HepG2 (cell line): ENCODE results near the gene PNPLA1. TPM values are rescaled to one million over a fixed set of nuclear protein-coding genes. Genes with fewer than 3 reads are reported as not detected.

Experiments
- ATAC-seq: fragments of 200-7000 bp; cut with Tn5 transposase; 3 replicates; pipeline ENCODE4 v1.9.1; 2020; ENCODE audit warnings: mild to moderate bottlenecking, moderate library complexity
- BruUV-seq: library from RNA; stranded (reverse); fragments of 400-500 nt; replicated peaks from 2 replicates; lab custom pipeline; 2021; lab: Mats Ljungman, UMichigan
- CTCF ChIA-PET: fragments of 300-600 bp; formaldehyde crosslinking; extraction: SDS; loops from one replicate; lab custom pipeline; 2021; ENCODE audit warnings: low total read pairs, inconsistent platforms, low intra/inter-chr PET ratio; lab: Yijun Ruan, JAX
- POLR2A ChIA-PET: fragments of 350-600 bp; sonication (Branson Sonifier 250); formaldehyde crosslinking; loops from one replicate; lab custom pipeline; 2020; ENCODE audit warnings: antibody characterized with exemption, inconsistent platforms; lab: Yijun Ruan, JAX
- DNase-seq: peaks from one replicate; pipeline ENCODE4 v3.0.0-alpha.2; 2015; ENCODE audit warnings: low spot score
- FAIRE-seq: peaks from 3 replicates; lab custom pipeline; 2011; peaks lifted over from hg19 to GRCh38; lab: Jason Lieb, UNC
- H2AFZ ChIP-seq: one replicate; pipeline ENCODE4 v1.6.1; 2011; ENCODE audit warnings: low read length, inconsistent platforms
- H3K27ac ChIP-seq: fragments of 300-600 bp; 3 replicates; pipeline ENCODE4 v1.8.0; 2011; ENCODE audit warnings: mixed run types, mild to moderate bottlenecking, mixed read lengths, low read length, inconsistent platforms; ENCODE audit not compliant: insufficient read depth; ENCODE audit errors: extremely low read length
- H3K27me3 ChIP-seq, 2 experiments: fragments of 200-600 bp in 1 of 2; 2 replicates in 1 of 2; 3 replicates in 1 of 2; pipeline versions ENCODE4 v1.6.0 to v1.8.0; 2011; ENCODE audit warnings: low read length in 2 of 2, mild to moderate bottlenecking in 2 of 2, moderate library complexity in 2 of 2, inconsistent platforms in 1 of 2; ENCODE audit not compliant: insufficient read depth in 2 of 2, control insufficient read depth in 1 of 2
- H3K36me3 ChIP-seq, 2 experiments: fragments of 200-600 bp in 1 of 2; replicated peaks in 1 of 2; 2 replicates in 1 of 2; 3 replicates in 1 of 2; pipeline versions ENCODE4 v1.5.1 to v1.8.0; 2011; ENCODE audit warnings: low read length in 2 of 2, inconsistent platforms in 1 of 2; ENCODE audit not compliant: insufficient read depth in 2 of 2, control insufficient read depth in 1 of 2
- H3K4me1 ChIP-seq: 2 replicates; pipeline ENCODE4 v1.5.1; 2012; ENCODE audit warnings: low read length, inconsistent platforms; ENCODE audit not compliant: insufficient read depth
- H3K4me2 ChIP-seq: 2 replicates; pipeline ENCODE4 v1.6.0; 2011; ENCODE audit warnings: low read depth, low read length, inconsistent platforms
- H3K4me3 ChIP-seq, 3 experiments: fragments of 200-600 bp in 1 of 3; sonication (generic), shearing (Covaris generic) in 1 of 3; replicated peaks in 1 of 3; 2 replicates each; pipeline ENCODE4 v1.5.1; 2011 to 2016; ENCODE audit warnings: low read length in 3 of 3, inconsistent platforms in 2 of 3, low read depth in 2 of 3, mild to moderate bottlenecking in 2 of 3, control low read depth in 1 of 3, mixed read lengths in 1 of 3; ENCODE audit not compliant: insufficient read depth in 1 of 3
- H3K79me2 ChIP-seq: one replicate; pipeline ENCODE4 v1.6.1; 2011; ENCODE audit warnings: low read length, inconsistent platforms; ENCODE audit not compliant: insufficient read depth
- H3K9ac ChIP-seq: 2 replicates; pipeline ENCODE4 v1.6.0; 2011; ENCODE audit warnings: mild to moderate bottlenecking, low read depth, low read length, inconsistent platforms; ENCODE audit not compliant: insufficient read depth
- H3K9me3 ChIP-seq: 2 replicates; pipeline ENCODE4 v1.5.1; 2012; ENCODE audit warnings: mild to moderate bottlenecking, low read length
- H4K20me1 ChIP-seq: 2 replicates; pipeline ENCODE4 v1.6.0; 2011; ENCODE audit warnings: inconsistent platforms, mild to moderate bottlenecking, low read length, moderate library complexity; ENCODE audit not compliant: insufficient read depth
- ATF6 ChIP-seq: sonication (generic); formaldehyde crosslinking; conservative IDR thresholded peaks from 2 replicates; pipeline ENCODE4 v1.4.0; 2020; ENCODE audit warnings: missing genetic modification reagents
- MXD3 ChIP-seq: IDR thresholded peaks from 2 replicates; pipeline ENCODE4 v1.6.1; 2016; ENCODE audit warnings: mild to moderate bottlenecking, missing biosample characterization, missing genetic modification reagents
- NFE2L2 ChIP-seq: fragments of 150-350 bp; IDR thresholded peaks from 2 replicates; pipeline ENCODE4 v1.6.1; 2014; ENCODE audit warnings: low read length
- PRDM10 ChIP-seq: sonication (generic); formaldehyde crosslinking; IDR thresholded peaks from 2 replicates; pipeline ENCODE4 v1.4.0; 2020; ENCODE audit warnings: low read depth, missing genetic modification reagents
- PTBP1 ChIP-seq: fragments of 200-400 bp; formaldehyde crosslinking; IDR thresholded peaks from 2 replicates; pipeline ENCODE4 v1.6.1; 2018; ENCODE audit warnings: low read length, low read depth; ENCODE audit not compliant: poor library complexity, severe bottlenecking
- SMC3 ChIP-seq: IDR thresholded peaks from 2 replicates; pipeline ENCODE4 v1.6.1; 2011; ENCODE audit warnings: low read length, improper control_type of control experiment
- SSRP1 ChIP-seq: IDR thresholded peaks from 2 replicates; pipeline ENCODE4 v1.6.1; 2016; ENCODE audit warnings: control low read depth
- XBP1 ChIP-seq: sonication (generic); formaldehyde crosslinking; IDR thresholded peaks from 2 replicates; pipeline ENCODE4 v1.5.0; 2020; ENCODE audit warnings: missing genetic modification reagents
- XRCC5 ChIP-seq: fragments of 200-400 bp; formaldehyde crosslinking; optimal IDR thresholded peaks from 2 replicates; pipeline ENCODE3; 2017; ENCODE audit warnings: mild to moderate bottlenecking, low read length
- ZBTB21 ChIP-seq: sonication (generic); formaldehyde crosslinking; IDR thresholded peaks from 2 replicates; pipeline ENCODE4 v1.4.0; 2020; ENCODE audit warnings: missing genetic modification reagents
- ZMAT5 ChIP-seq: sonication (generic); formaldehyde crosslinking; IDR thresholded peaks from 2 replicates; pipeline ENCODE4 v1.5.0; 2020; ENCODE audit warnings: mild to moderate bottlenecking, low read depth, missing genetic modification reagents, borderline replicate concordance
- ZNF343 ChIP-seq: sonication (generic); formaldehyde crosslinking; IDR thresholded peaks from 2 replicates; pipeline ENCODE4 v1.4.0; 2020; ENCODE audit warnings: mild to moderate bottlenecking, missing genetic modification reagents
- ZNF557 ChIP-seq: sonication (generic); formaldehyde crosslinking; IDR thresholded peaks from 2 replicates; pipeline ENCODE4 v1.4.0; 2020; ENCODE audit warnings: missing genetic modification reagents
- ZNF670 ChIP-seq: sonication (generic); formaldehyde crosslinking; IDR thresholded peaks from 2 replicates; pipeline ENCODE4 v1.8.0; 2022; ENCODE audit warnings: mild to moderate bottlenecking, missing genetic modification reagents, borderline replicate concordance
- ZNF800 ChIP-seq: sonication (generic); formaldehyde crosslinking; IDR thresholded peaks from 2 replicates; pipeline ENCODE4 v1.4.0; 2020; ENCODE audit warnings: missing genetic modification reagents
- ZSCAN5A ChIP-seq: sonication (generic); formaldehyde crosslinking; IDR thresholded peaks from 2 replicates; pipeline ENCODE4 v1.8.0; 2022; ENCODE audit warnings: mild to moderate bottlenecking, missing genetic modification reagents, borderline replicate concordance
- WGBS: methylation state at CpG from one replicate; pipeline ENCODE4 v1.1.6; 2017; ENCODE audit warnings: low lambda C conversion rate; 5-methylcytosine and 5-hydroxymethylcytosine counted together
- in situ Hi-C: cut with HindIII; loops from 2 replicates; pipeline ENCODE4 v1.10.0; 2017; ENCODE audit warnings: low pct_unique_long_range_greater_than_20kb; ENCODE audit not compliant: extremely low pct_ligation_motif_present
- intact Hi-C: fragments of 100-400 bp; cut with micrococcal nuclease; formaldehyde crosslinking; loops from one replicate; pipeline ENCODE4 v1.10.0; 2022; ENCODE audit not compliant: unreplicated experiment
- polyA plus RNA-seq, 8 experiments: library from polyadenylated mRNA; depleted of rRNA in 3 of 8; stranded (reverse) in 7 of 8; unstranded in 1 of 8; fragments of >200 nt; fragmentation: Illumina TruSeq in 4 of 8; extraction: Trizol in 4 of 8; gene quantifications; 2 replicates each; pipeline versions ENCODE4 v1.2.1 to v1.2.3, GENCODE V29; 2011 to 2016; ENCODE audit warnings: low read depth in 4 of 8, missing spikeins in 1 of 8, mixed read lengths in 1 of 8; ENCODE audit not compliant: insufficient read depth in 1 of 8
- total RNA-seq, 5 experiments: library from RNA; depleted of rRNA; stranded (reverse); fragments of >200 nt; fragmentation: Illumina TruSeq; extraction: Trizol; gene quantifications; 2 replicates each; pipeline ENCODE4 v1.2.3, GENCODE V29; 2016; ENCODE audit warnings: low read depth in 1 of 5

Gene PNPLA1
- total and polyA plus RNA-seq, 2 of the 13 experiments (the other 11 are each of a cell fraction or from before 2014, with no cell fraction given): not detected

- H3K27me3 ChIP-seq: peaks cover 0 to 32% of the 10 kb centered on the region in 2 experiments; a peak in 3 of 5 replicates
- CTCF ChIA-PET: no interaction called here
- DNase-seq: no peak
- TF ChIP-seq SMC3 (no peak), PTBP1 (no peak), ZNF557 (CRISPR knock-in tag) (no peak), SSRP1 (no peak), PRDM10 (CRISPR knock-in tag) (no peak), MXD3 (CRISPR knock-in tag) (no peak), ZNF343 (CRISPR knock-in tag) (no peak), ZNF800 (CRISPR knock-in tag) (no peak), ZBTB21 (CRISPR knock-in tag) (no peak), ZSCAN5A (CRISPR knock-in tag) (no peak), XBP1 (CRISPR knock-in tag) (no peak), ZMAT5 (CRISPR knock-in tag) (no peak), ZNF670 (no peak), NFE2L2 (no peak), ATF6 (CRISPR knock-in tag) (no peak), XRCC5 (no peak)
These were observed 58.7 kb downstream of the PNPLA1 start for GRCh38 chr6:36328600-36328999.

More at GRCh38 chr6:36328600-36328999, 58.7 kb downstream of the PNPLA1 start:
- POLR2A ChIA-PET: no interaction called here
- FAIRE-seq: no peak
- no peak overlapping the region for H3K4me2 ChIP-seq
- in situ Hi-C loops: no loop called here
- H3K4me3 ChIP-seq: no peak overlapping the region
- H4K20me1 ChIP-seq: no peaks in the 10 kb centered on the region
- no TSS peak for BruUV-seq
- no peaks in the 10 kb centered on the region for H3K9me3 ChIP-seq
- WGBS: 30% methylated on average over 7 of the region's 7 CpGs
- intact Hi-C loops: no loop called here
- no peak overlapping the region for H3K27ac ChIP-seq
- no peak overlapping the region for H3K9ac ChIP-seq
- H3K36me3 ChIP-seq: no peaks in the 10 kb centered on the region; a peak in 1 of 5 replicates
- H2AFZ ChIP-seq: no peak overlapping the region
- H3K79me2 ChIP-seq: no peaks in the 10 kb centered on the region
- H3K4me1 ChIP-seq: no peaks in the 10 kb centered on the region
- no peak for ATAC-seq
